CD4-positive, alpha-beta T cell treated with Interleukin-6 for 4 hours (primary cell): Measurements from ENCODE around the gene GSC.
"Not testable (repeated sequence)": the region's sequence is repeated elsewhere in the genome, so short reads cannot be mapped to it uniquely, and the experiment has no call there.

Experiments used
- DNase-seq: peaks from one replicate; pipeline ENCODE4 v3.0.0-alpha.2; 2020; ENCODE audit warnings: mixed read lengths

Gene GSC

GRCh38 chr14:94769391-94770250, at the start of gene GSC:
TSS of gene GSC (minus strand) at chr14:94770113. CDS start at chr14:94770015, 98 bp downstream.
- no peak for DNase-seq

- DNase-seq = no peak
Measured at GRCh38 chr14:94819531-94819930, 49.6 kb upstream of the GSC start.

- no peak for DNase-seq
Measured at GRCh38 chr14:94816113-94816512, 46.2 kb upstream of the GSC start.

GRCh38 chr14:94805680-94806288, 35.9 kb upstream of the GSC start:
- no peak for DNase-seq

GRCh38 chr14:94801225-94801624, 31.3 kb upstream of the GSC start:
- DNase-seq = no peak

GRCh38 chr14:94800764-94801163, 30.9 kb upstream of the GSC start:
- DNase-seq = not testable (repeated sequence)

GRCh38 chr14:94797887-94798286, 28.0 kb upstream of the GSC start:
- no peak for DNase-seq

- no peak for DNase-seq
Measured at GRCh38 chr14:94796278-94796677, 26.4 kb upstream of the GSC start.

- DNase-seq = no peak
Measured at GRCh38 chr14:94795372-94795771, 25.5 kb upstream of the GSC start.

GRCh38 chr14:94793901-94794300, 24.0 kb upstream of the GSC start:
- DNase-seq = no peak

GRCh38 chr14:94787655-94788054, 17.7 kb upstream of the GSC start:
- DNase-seq = no peak

GRCh38 chr14:94787092-94787491, 17.2 kb upstream of the GSC start:
- DNase-seq = no peak

- DNase-seq = no peak
Measured at GRCh38 chr14:94780536-94781399, 10.9 kb upstream of the GSC start.

GRCh38 chr14:94779713-94780112, 9.8 kb upstream of the GSC start:
- DNase-seq = no peak

- DNase-seq = no peak
Measured at GRCh38 chr14:94775871-94776210, 5.9 kb upstream of the GSC start.

- no peak for DNase-seq
Measured at GRCh38 chr14:94775091-94775870, 5.4 kb upstream of the GSC start.

GRCh38 chr14:94774344-94775090, 4.6 kb upstream of the GSC start:
- no peak for DNase-seq

GRCh38 chr14:94773655-94774343, 3.9 kb upstream of the GSC start:
- DNase-seq = no peak

- no peak for DNase-seq
Measured at GRCh38 chr14:94773061-94773648, 3.2 kb upstream of the GSC start.

GRCh38 chr14:94772548-94772947, 2.6 kb upstream of the GSC start:
- DNase-seq = no peak

GRCh38 chr14:94771906-94772490, 2.1 kb upstream of the GSC start:
- DNase-seq = no peak
